Fibroblast of upper back skin (primary cell): ENCODE measurements around the gene WNT2B.

ENCODE experiments used
- DNase-seq: peaks from one replicate; pipeline ENCODE4 v3.0.0-alpha.2; 2013

Gene WNT2B

DNA sequence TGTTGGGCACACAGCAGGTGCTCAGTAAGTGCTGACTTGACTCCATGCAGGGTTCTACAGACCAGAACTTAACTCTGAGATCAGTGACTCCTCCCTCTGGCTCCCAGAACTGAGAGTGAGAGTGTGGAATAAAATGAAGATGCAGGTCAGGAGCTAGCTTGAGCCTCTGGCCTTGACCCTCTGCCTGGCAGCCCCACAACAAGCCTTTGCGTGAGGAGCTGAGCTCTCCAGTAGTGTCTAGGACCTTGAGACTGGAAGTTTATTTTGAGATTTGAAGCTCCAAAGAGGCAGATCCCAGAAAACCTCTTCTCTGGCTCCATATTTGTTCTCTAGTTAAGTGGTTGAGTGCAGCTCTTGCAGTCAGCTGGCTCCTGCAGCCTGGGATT, 3.4 kb upstream of the WNT2B start:
- DNase-seq = no peak

DNA sequence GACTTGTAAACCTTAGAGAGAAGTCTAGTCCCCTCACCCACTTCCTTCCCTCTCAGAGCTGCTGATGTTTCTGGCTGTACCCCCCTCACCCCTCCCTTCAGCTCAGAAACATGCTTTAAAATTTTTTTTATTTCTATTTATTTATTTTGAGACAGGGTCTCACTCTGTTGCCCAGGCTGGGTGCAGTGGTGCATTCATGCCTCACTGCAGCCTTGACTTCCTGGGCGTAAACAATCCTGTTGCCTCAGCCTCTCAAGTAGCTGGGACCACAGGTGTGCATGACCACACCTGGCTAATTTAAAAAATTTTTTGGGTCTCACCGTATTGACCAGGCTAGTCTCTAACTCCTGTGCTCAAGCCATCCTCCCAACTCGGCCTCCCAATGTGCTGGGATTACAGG, 2.9 kb upstream of the WNT2B start:
- no peak for DNase-seq

DNA sequence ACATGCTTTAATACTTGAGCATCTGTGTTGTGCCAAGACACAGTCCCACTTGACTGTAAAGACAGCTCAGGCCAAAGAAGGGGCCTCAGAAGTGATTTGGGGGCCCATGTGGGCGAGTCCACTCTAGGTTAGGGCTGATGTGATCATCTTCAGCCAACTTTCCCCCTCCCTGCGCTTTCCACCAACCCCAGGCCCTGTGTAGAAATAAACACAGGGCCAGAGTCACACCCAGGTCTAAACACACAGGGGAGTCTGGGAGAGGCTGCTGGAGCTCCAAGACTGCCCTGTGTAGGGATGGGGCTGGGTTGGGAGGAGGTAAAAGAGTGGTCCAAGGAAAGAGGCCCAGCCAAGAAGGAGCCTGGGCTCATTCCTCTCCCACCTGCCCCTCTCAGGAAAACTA, 2.5 kb upstream of the WNT2B start:
- no peak for DNase-seq

DNA sequence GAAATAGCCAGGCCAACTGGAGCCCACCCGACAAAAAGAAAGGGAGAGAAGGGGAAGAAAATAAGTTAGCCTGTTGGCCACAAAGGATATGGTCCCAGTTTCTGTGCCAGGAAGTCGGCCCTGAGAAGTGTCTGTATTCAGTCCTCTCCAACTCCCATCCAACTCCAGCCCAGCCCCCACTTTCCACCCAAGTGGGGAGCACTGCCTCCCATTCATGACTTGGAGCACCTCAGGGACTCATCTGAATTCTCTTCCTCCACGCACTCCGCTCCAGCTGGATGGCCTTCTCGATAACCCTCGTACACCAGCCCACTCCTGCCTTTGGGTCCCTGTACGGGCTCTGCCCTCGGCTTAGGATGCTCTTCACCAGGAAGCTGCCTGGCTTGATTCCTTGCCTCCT, 2.0 kb upstream of the WNT2B start:
- no peak for DNase-seq

DNA sequence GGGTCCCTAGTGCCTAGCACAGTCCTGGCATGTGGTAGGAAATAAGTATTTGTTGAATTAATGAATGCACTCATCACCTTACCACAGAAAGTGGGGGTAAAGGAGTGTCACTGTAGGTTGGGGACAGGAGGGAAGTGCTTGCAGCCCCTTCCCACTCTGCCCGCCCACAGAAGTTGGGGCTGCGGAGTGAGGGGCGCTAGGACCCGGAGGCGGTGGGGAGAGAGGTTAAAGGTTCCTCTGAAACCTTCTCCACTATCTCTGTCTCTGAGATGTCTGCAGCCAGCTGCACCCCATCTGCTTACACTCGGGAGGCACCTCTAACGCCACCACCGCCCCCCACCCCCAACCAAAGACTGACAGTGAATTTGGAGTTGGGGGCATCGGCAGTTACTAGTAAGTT, 1.4 kb upstream of the WNT2B start:
- no peak for DNase-seq

DNA sequence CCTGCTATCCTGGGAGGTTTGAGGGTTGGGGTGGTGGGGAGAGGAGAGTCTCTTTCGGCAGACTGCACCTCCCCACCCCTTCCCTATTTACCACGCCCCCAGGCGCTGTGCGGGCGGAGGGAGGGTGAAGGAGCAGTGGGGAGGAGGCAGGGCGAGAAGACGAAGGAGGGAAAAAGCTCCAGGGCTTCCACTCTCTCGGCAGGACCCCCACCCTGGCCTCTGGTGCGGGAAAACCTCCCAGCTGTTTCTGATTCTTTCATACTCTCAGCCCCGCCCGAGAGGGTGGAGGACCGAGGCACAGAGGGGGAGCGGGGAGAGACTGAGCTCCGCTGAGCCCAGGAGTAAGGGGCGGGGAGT, 866 bp upstream of the WNT2B start:
- no peak for DNase-seq

DNA sequence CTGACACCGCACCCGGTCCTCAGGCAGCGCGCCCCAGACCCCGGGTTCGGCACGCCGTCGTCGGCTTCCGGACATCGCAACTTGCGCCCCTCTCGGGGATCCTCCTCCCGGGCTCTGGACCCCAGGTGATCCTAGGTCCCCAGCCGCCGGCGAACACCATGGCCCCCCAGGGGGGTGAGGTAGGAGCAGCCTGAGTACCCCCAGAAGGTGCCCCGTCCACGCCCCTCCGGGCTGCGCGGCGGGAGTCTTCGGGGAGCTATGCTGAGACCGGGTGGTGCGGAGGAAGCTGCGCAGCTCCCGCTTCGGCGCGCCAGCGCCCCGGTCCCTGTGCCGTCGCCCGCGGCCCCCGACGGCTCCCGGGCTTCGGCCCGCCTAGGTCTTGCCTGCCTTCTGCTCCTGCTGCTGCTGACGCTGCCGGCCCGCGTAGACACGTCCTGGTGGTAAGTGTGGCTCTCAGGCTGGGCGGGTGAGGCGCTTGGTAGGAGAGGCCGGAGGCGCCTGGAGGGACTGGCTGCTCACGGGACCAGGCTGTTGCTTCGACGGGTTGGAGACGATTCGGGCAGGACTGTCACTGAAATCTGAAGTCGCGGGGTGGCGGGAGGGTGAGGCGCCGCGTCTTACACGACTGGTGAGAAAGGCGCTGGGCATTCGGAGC, 367 bp downstream of the WNT2B start:
- DNase-seq = no peak

DNA sequence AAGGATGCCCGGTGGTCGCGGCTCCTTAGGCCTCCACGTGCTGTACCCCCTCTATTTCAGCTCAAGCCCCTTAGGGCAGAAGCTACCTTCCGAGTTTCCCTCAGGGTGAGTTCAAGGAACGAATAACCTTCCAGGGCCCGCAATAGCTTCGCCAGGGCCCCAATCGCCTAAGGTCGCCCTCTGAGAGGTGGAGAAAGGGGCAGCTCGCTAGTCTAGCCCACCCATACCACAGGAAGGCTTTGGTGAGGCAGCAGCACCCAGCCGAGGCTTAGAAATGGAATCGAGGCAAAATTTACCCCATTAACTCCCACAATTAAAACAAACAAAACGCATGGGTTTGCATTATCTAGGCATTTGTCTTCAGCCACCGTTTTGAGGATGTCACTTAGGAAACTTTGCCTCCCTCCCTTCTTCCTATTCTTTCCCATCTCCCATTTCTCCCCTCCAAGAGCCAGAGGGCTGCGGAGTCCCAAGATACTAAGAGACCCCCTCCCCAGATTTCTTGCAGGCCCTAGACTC, 954 bp downstream of the WNT2B start:
- DNase-seq = no peak

DNA sequence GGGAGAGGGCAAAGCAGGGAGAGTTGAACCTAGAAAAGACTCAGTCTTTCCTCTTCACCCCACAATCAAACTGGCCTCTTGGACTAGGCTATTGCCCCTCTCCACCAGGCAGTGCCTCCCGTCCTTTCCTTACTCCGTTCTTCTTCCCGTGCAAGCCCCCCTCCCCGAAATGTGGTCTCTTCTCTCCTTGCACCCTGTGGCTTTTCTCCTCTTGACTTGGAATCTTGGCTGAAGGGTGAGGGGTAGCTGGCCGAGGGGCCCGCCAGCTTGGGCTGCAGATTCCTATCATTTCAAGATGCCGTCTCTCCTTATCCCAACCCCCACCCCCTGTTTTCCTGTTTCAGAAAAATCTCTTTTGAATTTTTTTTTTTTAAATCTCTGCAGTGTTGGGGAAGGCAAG, 1.6 kb downstream of the WNT2B start:
- DNase-seq = no peak

DNA sequence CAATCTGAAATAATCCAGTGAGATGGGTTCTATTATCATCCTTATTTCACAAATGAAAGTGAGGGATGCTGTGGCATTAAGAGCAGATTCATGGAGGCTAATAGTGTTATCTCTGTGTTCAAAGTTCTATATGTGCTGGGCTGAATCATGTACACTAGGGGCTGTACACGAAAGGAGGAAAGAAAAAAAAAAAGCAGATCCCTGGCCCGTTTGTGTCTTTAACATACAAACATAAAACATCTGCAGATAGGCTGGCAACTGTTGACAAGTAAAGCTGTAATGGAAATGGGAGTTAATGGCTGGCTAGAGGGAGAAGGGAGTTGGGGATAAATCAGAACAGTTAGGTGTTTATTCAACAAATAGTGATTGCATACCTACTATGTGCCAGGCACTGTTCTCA, 3.1 kb downstream of the WNT2B start:
- no peak for DNase-seq

DNA sequence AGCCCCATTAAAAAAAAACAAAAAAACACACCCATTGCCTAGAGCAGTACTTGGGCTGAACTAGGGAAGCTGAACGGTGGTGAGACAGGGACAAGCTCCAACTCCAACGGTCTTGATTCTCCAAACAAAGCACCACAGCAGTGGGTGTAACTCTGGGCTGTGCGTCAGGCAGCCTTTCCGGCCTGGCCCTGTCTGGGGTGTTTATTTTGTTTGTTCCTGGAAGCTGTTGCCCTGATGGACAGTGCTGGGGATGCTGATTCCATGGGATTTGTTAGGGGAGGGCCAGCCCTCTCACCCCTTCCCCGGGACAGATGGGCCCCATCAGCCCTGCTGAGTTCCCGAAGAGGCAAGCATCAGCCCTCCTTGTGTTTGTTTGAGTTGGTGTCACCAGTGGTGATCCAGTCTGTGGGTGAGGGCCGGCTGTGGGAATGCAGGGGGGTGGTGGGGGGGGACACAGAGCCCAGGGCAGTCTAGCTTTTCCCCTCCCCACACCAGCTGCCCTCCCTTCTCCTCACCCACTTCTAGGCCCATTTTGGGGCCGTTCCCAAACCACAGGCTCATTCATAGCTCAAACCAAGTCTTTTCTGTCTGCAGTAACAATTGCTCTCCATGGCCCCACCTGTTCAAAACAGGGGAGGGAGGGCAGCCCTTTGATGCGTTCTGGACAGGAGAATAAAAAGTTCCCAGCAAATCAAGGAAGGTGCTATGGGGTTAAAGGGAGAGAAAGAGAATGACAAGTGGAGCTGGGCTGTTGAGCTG, 4.5 kb downstream of the WNT2B start:
- no peak for DNase-seq

DNA sequence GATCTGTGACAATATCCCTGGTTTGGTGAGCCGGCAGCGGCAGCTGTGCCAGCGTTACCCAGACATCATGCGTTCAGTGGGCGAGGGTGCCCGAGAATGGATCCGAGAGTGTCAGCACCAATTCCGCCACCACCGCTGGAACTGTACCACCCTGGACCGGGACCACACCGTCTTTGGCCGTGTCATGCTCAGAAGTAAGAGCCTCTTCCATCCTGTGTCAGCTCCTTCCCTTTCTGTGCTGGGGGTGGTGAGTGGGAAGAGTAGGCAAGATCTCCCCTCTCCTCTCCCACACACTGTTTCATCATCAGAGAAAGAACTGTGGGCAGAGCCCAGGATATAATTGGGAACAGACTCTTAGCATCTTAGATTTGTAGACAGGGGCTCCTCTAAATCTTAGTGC, 6.1 kb downstream of the WNT2B start:
- DNase-seq = no peak

DNA sequence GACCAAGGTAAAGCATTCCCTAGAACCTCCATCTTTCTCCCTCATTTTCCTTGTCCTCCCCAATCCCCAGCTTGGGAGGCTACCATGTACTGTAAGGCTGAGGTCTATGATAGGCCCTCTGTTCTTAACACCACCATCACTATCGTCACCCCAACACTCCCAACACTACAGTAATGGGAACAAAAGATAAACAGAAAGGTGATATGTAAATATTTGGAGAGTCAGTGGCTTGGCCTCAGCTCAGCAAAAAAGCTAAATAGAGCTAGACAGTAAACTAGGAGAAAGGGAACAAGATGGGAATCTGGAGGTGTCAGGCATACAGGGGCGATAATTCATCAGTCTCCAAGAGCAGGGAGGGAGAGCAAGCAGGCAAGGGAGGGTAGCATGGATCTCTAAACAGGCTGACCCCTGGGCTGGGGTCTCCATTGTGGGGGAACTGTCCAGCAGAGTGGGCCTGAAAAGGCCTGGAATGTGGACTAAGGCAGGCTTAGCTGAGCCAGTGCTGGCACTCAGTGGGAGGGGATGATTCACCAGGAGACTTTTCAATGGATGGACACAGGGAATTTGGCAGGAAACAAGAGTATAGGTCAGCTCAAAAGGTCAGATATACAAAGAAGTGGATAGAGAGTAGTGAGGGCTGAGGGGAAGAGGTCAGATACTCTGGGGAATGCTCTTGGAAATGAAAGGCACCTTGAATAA, 6.7 kb downstream of the WNT2B start:
- DNase-seq = peak; percentile 47

DNA sequence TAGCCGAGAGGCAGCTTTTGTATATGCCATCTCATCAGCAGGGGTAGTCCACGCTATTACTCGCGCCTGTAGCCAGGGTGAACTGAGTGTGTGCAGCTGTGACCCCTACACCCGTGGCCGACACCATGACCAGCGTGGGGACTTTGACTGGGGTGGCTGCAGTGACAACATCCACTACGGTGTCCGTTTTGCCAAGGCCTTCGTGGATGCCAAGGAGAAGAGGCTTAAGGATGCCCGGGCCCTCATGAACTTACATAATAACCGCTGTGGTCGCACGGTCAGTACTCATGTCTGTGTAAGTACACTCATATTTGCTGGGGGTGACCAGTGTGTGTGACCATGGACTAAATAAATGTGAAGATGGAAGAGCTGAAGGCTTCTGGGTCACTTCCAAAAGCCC, 7.4 kb downstream of the WNT2B start:
- no peak for DNase-seq

DNA sequence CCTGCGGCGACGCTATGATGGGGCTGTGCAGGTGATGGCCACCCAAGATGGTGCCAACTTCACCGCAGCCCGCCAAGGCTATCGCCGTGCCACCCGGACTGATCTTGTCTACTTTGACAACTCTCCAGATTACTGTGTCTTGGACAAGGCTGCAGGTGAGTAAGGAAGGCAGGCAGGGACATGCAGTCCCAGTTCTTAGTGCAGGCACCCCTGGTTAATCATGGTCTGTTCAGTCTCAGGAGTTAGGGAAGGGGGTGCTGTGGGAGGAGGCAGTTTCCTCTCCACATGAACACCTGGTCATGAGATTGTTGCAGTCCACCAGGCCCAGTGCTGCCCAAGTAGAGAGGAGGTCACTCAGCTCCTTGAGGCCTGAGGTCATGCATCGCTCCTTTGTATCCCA, 8.5 kb downstream of the WNT2B start:
- no peak for DNase-seq

DNA sequence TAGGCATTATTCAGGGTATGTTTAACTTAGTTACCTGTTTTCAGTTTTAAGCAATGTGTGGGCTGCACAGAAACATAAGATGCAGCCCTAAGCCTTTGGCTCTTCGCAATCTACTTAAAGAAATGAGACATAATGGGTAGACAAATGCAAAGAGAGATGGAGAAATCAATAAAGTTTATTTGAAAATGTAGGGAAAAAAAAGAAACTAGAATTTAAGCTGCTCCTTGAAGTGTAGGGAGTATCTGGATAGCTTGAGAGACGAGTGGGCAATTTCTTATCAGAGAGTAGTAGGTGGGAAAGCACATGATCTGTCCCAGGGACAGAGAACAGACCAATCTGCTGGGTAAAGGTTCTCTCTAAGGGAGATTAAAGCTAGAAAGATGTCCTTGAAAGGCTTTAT, 8.9 kb downstream of the WNT2B start:
- no peak for DNase-seq

DNA sequence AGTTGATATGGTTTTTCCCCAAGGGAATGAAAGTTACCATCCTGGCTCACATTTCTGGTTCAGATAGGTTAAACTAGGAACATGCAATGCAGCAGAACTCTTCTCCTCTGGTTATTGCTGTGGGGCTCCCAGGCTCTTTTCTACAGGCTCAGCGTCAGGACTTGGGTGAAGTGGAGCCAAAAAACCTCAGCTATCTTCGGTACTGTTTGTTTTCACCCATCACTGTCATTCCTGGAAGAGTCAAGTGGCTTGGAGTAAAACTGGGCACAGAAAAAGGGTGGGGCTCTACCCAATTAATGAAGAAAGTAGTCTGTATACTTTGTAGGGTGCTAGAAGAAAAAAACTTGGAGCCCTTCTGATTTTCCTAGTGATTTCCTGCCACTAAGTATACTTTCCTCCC, 9.4 kb downstream of the WNT2B start:
- DNase-seq = no peak

DNA sequence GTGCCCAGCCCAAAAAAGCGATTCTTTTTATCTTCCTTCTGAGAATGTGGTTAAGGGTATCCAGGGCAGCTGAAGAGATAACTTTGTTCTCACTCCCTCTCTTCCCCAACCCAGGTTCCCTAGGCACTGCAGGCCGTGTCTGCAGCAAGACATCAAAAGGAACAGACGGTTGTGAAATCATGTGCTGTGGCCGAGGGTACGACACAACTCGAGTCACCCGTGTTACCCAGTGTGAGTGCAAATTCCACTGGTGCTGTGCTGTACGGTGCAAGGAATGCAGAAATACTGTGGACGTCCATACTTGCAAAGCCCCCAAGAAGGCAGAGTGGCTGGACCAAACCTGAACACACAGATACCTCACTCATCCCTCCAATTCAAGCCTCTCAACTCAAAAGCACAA, 11.4 kb downstream of the WNT2B start:
- DNase-seq = peak; percentile 32

DNA sequence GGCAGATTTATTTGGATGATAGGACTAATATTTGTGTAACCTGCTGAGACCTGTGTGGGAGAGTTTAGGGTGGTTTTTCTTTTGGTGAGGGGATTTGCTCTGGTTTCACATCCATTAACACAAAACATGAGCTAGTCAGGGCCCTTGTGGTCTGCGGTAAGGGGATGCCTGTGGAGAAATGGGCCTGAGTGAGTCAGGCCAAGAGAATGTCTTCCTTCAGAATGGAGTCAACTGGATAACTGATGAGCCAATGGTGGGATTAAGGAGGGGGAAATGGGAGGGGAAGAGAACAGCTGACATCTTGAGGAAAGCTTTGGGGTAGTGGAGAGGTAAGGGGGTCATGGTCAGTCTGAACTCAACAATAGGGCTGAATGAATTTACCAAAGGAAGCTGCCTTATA, 13.9 kb downstream of the WNT2B start:
- peak; percentile 98 for DNase-seq

DNA sequence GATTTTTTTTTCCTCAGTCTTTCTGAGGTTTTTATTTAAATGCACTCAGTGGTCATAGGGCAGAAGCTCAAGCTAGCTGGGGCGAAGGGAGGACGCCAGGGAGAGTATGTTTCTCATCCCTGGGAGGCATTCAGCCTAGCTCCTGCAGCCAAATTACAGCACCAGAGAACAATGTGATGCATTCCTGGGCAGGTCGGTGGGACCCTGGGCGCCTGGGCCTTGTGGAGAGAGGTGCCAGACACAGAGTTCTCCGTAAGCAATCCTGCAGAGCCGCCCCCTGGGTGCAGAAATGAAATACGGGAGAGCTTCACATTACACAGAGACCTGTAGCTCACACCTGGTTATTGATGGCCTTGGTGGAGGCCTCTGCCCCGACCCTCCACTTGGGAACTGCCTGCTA, 15.5 kb downstream of the WNT2B start:
- peak; percentile 87 for DNase-seq

DNA sequence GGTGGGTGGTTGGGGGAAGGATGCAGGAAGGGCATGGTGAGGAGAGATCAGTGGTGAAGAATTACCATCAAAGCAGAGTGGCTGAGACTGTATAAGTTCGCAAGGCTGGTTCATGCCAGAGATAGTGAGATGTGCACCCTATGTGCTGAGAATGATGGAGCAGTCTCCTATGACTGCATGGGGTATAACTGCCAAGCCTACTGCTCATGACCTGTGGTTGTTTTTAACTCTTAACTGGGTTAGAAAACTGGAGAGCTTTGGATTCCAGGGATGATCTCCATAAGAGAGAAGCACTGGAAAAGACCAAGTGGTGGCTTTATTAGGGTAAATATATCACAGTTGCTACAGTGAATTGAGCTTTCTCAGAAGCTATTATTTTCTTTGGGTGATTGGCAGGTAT, 16.2 kb downstream of the WNT2B start:
- DNase-seq = peak; percentile 50

DNA sequence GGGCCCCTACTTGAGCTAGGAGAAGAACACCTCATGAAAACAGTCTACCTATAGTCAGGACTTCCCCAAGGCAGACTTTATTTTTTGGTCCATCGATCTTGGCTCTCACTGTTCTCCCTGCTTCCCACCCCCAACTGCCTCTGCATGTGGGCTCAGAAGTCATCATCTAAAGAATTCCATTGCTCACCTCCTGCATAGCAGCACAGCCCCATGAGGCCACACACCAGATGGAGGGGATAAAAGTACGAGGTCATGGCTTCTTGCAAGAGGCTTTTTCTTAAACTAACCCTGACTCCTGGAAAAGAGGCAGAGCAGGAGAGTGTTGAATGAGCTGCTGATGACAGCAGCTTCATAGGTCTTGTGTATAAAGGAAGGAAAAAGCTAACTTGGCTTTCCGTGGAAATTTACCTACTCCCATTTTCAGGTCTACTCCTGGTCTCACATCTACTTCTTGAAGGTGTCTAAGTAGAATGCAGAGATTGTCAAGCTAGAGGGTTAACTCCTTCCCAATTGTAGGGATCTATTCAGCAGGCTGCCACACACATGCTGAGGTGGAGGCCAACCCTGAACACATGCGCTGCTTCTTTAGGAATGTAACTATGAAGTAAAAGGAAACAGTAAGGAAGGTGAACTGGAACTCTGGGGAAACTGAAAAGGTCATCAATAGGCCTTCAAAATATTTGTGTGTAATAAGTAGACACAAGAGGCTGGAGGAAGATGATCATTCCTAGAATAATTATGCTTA, 18.7 kb downstream of the WNT2B start:
- peak; percentile 95 for DNase-seq

DNA sequence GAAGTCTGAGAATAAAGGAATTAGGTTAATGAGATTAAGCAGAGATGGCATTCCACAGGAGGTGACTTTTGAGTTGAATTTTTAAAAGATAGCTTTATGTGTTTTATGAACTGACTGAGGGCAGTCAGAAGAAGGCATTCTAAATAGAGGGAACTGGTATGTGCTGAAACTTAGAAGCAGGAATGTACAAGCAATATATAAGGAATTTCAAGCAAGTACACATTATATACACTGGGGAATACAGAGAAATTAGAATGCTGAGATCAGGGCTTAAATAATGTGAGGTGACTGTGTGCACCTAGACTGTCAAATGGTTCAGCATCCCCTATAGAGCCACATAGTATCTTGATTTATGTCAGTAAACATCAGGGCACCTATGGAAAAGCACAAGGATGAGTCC, 19.3 kb downstream of the WNT2B start:
- peak; percentile 74 for DNase-seq

DNA sequence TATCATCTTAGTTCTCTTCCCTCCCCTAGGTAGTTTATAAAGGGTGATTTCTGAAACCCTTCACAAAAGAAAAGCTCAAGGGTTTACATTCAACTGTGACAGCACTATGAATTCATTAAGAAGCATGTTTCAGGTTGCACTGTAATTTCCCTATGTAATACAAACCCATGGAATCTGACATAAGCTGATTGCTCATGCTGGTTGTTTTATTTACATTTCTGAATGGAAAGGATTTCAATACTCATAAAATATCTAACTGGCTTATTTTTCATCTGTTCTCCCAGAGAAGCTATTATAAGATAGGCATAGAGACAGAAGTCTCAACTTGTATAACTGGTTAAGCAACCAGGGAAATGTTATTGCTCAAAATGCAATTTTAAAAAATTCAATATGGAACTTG, 20.5 kb downstream of the WNT2B start:
- peak; percentile 55 for DNase-seq
